CD4-positive, alpha-beta memory T cell (primary cell): ENCODE results near the gene CCDC89. TPM values are rescaled to one million over a fixed set of nuclear protein-coding genes. Genes with fewer than 3 reads are reported as not detected.
A peak's percentile ranks its signal among the peaks of the same experiment; 100 is the strongest.

ENCODE experiments used
- CTCF ChIA-PET: fragments of 350-600 bp; sonication (Branson Sonifier 250); formaldehyde crosslinking; loops from one replicate; lab custom pipeline; 2021; ENCODE audit warnings: inconsistent platforms; ENCODE audit not compliant: partially characterized antibody; lab: Charles Lee
- POLR2A ChIA-PET: fragments of 350-600 bp; sonication (Branson Sonifier 250); formaldehyde crosslinking; loops from one replicate; lab custom pipeline; 2021; ENCODE audit not compliant: partially characterized antibody; lab: Charles Lee
- DNase-seq, 5 donors: peaks; one replicate each; pipeline versions ENCODE4 v3.0.0 to v3.0.0-alpha.2; 2020 to 2022; ENCODE audit warnings: mixed read lengths in 1 of 5
- H3K27ac ChIP-seq: one replicate; pipeline ENCODE4 v1.7.0; 2013; ENCODE audit warnings: low read depth, low read length
- H3K27me3 ChIP-seq: 2 replicates; pipeline ENCODE4 v1.7.0; 2013; ENCODE audit warnings: mild to moderate bottlenecking, low read length, moderate library complexity; ENCODE audit not compliant: insufficient read depth
- H3K36me3 ChIP-seq: 2 replicates; pipeline ENCODE4 v1.7.0; 2013; ENCODE audit warnings: mild to moderate bottlenecking, low read length, moderate library complexity; ENCODE audit not compliant: insufficient read depth
- H3K4me1 ChIP-seq: 2 replicates; pipeline ENCODE4 v1.7.0; 2013; ENCODE audit warnings: mild to moderate bottlenecking, low read length, moderate library complexity; ENCODE audit not compliant: insufficient read depth
- H3K4me3 ChIP-seq, 2 donors: one replicate each; pipeline ENCODE4 v1.7.0; 2013; ENCODE audit warnings: low read length in 2 of 2, mild to moderate bottlenecking in 1 of 2
- H3K9me3 ChIP-seq, 2 donors: one replicate each; pipeline ENCODE4 v1.7.0; 2013; ENCODE audit warnings: low read length in 2 of 2, control low read depth in 1 of 2; ENCODE audit not compliant: control insufficient read depth in 1 of 2
- H3K27ac Mint-ChIP-seq, 7 donors: one replicate each; pipeline ENCODE4 v1.8.0; 2020 to 2021; ENCODE audit warnings: mixed read lengths in 7 of 7, mild to moderate bottlenecking in 6 of 7, inconsistent platforms in 3 of 7, moderate library complexity in 3 of 7
- H3K27me3 Mint-ChIP-seq, 2 donors: one replicate each; pipeline ENCODE4 v1.8.0; 2020 to 2021; ENCODE audit warnings: mixed read lengths in 2 of 2
- H3K36me3 Mint-ChIP-seq, 2 donors: one replicate each; pipeline ENCODE4 v1.8.0; 2020 to 2021; ENCODE audit warnings: mixed read lengths in 2 of 2, inconsistent platforms in 1 of 2, mild to moderate bottlenecking in 1 of 2
- H3K4me1 Mint-ChIP-seq, 4 donors: one replicate each; pipeline ENCODE4 v1.8.0; 2020 to 2021; ENCODE audit warnings: mixed read lengths in 4 of 4, mild to moderate bottlenecking in 1 of 4
- H3K4me3 Mint-ChIP-seq, 8 donors: one replicate each; pipeline ENCODE4 v1.8.0; 2020 to 2021; ENCODE audit warnings: mixed read lengths in 8 of 8, mild to moderate bottlenecking in 7 of 8, moderate library complexity in 6 of 8, inconsistent platforms in 3 of 8
- H3K9me3 Mint-ChIP-seq, 8 donors: one replicate each; pipeline ENCODE4 v1.8.0; 2020 to 2021; ENCODE audit warnings: mixed read lengths in 8 of 8, mild to moderate bottlenecking in 5 of 8, inconsistent platforms in 3 of 8, moderate library complexity in 1 of 8
- intact Hi-C: fragments of 100-400 bp; cut with micrococcal nuclease; formaldehyde crosslinking; loops from one replicate; pipeline ENCODE4 v1.15.1; 2023
- polyA plus RNA-seq, 2 donors: library from polyadenylated mRNA; unstranded; fragments of 300-500 nt; fragmentation: Illumina TruSeq; gene quantifications; one replicate each; pipeline ENCODE4 v1.2.3, GENCODE V29; 2021
- total RNA-seq, 2 experiments: library from RNA; stranded (reverse); gene quantifications; one replicate each; pipeline ENCODE4 v1.2.3, GENCODE V29; 2021

The CCDC89 gene
- total and polyA plus RNA-seq, 4 experiments from 2014 or later: 0.22 to 0.70 TPM; not detected in 2

DNA sequence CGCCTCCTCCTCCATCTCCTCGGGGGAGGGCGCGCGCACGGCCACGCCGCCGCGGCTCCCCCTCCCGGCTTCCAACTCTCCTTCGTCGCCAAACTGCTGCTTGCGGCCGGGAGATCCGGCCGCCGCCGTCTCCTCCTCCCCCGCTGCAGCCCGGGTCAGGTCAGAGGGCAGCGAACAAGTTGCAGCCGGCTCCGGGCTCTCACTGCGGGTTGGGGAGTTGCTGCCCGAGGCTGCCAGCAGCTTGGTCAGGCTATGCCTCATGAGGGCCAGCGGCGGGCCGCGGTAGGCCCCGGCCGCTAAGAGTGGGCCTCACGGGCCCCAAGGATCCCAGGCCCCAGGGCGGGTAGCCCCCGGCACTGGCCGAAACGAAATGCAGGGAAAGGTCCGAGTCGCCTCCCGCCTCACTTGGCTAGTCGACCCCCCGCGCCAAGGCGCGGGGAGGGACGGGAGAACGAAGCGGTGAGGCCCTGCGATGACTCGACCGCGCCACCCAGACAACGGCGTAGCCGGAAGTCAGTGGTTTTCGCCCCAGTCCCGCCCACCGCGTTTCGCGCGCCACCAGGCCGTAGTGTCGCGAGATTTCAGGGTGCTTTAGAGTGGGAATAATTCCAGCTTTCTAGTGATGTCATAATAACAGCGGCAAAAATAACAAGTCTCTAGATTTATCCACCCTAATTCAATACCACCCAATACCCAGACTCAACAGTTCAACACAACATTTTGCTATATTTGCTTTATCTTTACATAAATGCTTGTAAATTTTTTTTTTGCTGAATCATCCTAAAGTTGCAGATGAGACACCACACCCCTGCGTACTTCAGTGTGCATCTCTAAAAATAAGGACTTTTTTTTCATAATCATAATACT is 21.1 kb downstream of the CCDC89 start, which contains the start of gene CREBZF:
CREBZF (minus strand) TSS at position 515 of the 867 bp plus-strand sequence; CDS start at position 261, 254 bp downstream.
- Mint-ChIP-seq H3K9me3 (peaks cover 0 to 3% (median 0%) of the 10 kb centered on the region in 8 donors), H3K36me3 (peaks cover 14 to 32% of the 10 kb centered on the region in 2 donors), H3K27me3 (no peaks in the 10 kb centered on the region), H3K4me3 (peak within 1 kb of the TSS; percentile 98 to 100 (median 100)), H3K27ac (peak within 1 kb of the TSS; percentile 99 to 100 (median 100)), H3K4me1 (peaks cover 29 to 58% (median 36%) of the 10 kb centered on the region in 4 donors)
- no peaks in the 10 kb centered on the region for H3K27me3 ChIP-seq
- H3K9me3 ChIP-seq: no peaks in the 10 kb centered on the region
- H3K4me3 ChIP-seq: peak within 1 kb of the TSS; percentile 45 to 87
- H3K27ac ChIP-seq: peak within 1 kb of the TSS; percentile 96
- intact Hi-C loops: loop anchor here (1.0 to 2.0 kb wide), 10 partner anchors 18 to 637 kb away; partner anchors contain the start of genes EED, HIKESHI, PICALM and TMEM126A
- peaks cover 43% of the 10 kb centered on the region for H3K4me1 ChIP-seq
- ChIA-PET CTCF (interaction anchor here (0.7 to 3.4 kb wide), 8 partner anchors 16 to 190 kb away, joined by 3 to 25 read pairs (median 4); partner anchors contain the start of genes CCDC83, CCDC89, DLG2 and TMEM126A), POLR2A (interaction anchor here (0.6 to 8.2 kb wide), 28 partner anchors 9 to 627 kb away, joined by 3 to 169 read pairs (median 4); partner anchors contain the start of genes CCDC83, DLG2, EED and PICALM)
- peak; percentile 90 to 93 (median 92) for DNase-seq
- H3K36me3 ChIP-seq: peaks cover 3% of the 10 kb centered on the region

DNA sequence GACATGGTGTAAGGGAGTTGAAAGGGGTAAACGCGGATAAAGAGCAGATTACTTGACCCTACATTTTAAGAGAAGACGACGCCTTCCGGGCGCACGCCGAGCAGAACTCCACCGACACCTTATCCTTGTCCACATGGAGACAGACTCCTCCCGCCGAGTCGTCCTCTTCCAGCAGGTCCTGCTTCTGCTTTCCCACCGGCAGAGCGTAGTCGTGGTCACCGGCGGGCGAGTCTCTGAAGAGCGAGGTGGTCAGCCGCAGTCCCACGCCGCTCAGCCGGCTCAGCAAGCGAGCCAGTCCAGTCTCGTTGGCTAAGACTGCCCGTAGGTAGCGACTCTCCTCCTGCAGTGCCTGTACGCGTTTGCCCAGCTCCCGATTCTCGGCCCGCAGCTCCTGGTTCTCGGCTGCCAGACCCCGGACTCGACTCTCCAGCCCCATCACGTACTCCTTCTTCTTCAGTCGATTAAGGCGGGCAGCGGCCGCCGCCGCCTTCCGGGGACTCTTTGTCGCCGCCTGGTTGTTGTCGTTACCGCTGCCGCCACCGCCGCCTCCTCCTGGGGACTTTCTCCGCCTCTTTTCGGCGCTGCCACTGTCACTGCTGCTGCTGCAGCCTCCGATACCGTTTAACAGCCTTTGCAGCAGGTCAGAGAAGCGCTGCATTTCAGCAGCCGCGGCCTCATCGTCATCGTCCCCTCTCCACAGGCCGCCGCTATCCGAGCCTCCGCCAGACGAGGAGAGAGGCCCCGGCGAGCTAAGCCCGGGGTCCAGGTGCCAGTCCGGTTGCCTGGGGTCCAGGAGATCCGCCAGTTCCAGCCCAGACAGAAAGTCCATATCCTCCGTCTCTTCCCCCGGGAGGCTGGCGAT is 22.0 kb downstream of the CCDC89 start:
- Histone ChIP-seq H3K36me3 (peaks cover 5% of the 10 kb centered on the region), H3K27me3 (no peaks in the 10 kb centered on the region), H3K4me1 (peaks cover 51% of the 10 kb centered on the region), H3K27ac (peak overlapping the region; percentile 96), H3K9me3 (no peaks in the 10 kb centered on the region), H3K4me3 (peak overlapping the region; percentile 45 to 87)
- peak overlapping the region; percentile 98 to 100 (median 100) for H3K4me3 Mint-ChIP-seq
- CTCF ChIA-PET: interaction anchor here (0.7 to 3.4 kb wide), 13 partner anchors 12 to 191 kb away, joined by 3 to 25 read pairs (median 3); partner anchors contain the start of genes CCDC83, CCDC89, DLG2 and TMEM126A
- peaks cover 14 to 40% of the 10 kb centered on the region in 2 donors for H3K36me3 Mint-ChIP-seq
- H3K27me3 Mint-ChIP-seq: no peaks in the 10 kb centered on the region
- intact Hi-C loops: loop anchor here (1.0 to 2.0 kb wide), 12 partner anchors 9 to 638 kb away; partner anchors contain the start of genes EED, HIKESHI, PICALM and TMEM126A
- H3K27ac Mint-ChIP-seq: peak overlapping the region; percentile 99 to 100 (median 100)
- H3K9me3 Mint-ChIP-seq: peaks cover 0 to 3% (median 0%) of the 10 kb centered on the region in 8 donors
- POLR2A ChIA-PET: interaction anchor here (0.6 to 8.2 kb wide), 24 partner anchors 8 to 581 kb away, joined by 3 to 169 read pairs (median 5); partner anchors contain the start of genes CCDC83, DLG2, EED and PICALM
- H3K4me1 Mint-ChIP-seq: peaks cover 33 to 67% (median 43%) of the 10 kb centered on the region in 4 donors
- DNase-seq: peak; percentile 87 to 93 (median 91)

DNA sequence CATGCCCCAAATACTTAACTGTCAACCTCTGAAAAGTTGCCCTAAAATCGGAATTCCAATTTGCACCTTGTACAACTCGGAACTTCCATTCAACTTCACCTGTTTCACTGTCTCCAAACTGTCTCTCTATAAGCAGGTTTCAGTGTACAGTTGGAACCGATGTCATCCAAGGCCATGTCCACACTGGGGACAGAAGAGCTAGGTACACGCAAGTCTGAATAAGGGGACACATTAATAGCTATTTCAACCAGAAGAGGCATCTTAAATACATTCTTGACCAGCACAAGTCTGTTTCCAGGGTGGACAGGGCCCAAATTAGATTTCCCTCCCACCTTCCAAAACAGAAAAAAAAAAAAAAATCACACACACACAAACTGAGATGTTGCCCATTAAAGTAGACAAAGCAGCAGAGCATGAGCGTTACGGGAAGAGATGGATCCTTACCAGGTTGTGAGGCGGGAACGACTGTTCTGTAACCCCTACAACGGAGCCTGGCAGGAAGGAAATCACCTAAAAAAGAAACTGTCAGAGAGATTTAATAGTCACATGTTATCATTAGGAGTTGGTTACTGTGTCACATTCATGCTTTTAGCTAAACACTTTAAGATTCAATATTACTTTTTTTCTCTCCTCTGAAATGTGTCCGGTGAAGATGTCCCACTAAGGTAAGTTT is 22.8 kb downstream of the CCDC89 start:
- Mint-ChIP-seq H3K4me3 (peak overlapping the region; percentile 98 to 100 (median 100)), H3K27ac (peak overlapping the region; percentile 99 to 100 (median 100)), H3K36me3 (peaks cover 14 to 46% of the 10 kb centered on the region in 2 donors), H3K4me1 (peaks cover 34 to 72% (median 46%) of the 10 kb centered on the region in 4 donors), H3K27me3 (no peaks in the 10 kb centered on the region), H3K9me3 (peaks cover 0 to 3% (median 0%) of the 10 kb centered on the region in 8 donors)
- H3K4me1 ChIP-seq: peaks cover 54% of the 10 kb centered on the region
- peak in 4 of 5 donors; percentile 35 to 49 (median 38) for DNase-seq
- CTCF ChIA-PET: interaction anchor here (0.7 to 3.4 kb wide), 11 partner anchors 11 to 1725 kb away, joined by 3 to 25 read pairs (median 4); partner anchors contain the start of genes CCDC89, DLG2, TMEM126A and TMEM126B
- H3K4me3 ChIP-seq: peak overlapping the region; percentile 45 to 87
- H3K27ac ChIP-seq: peak overlapping the region; percentile 96
- no peaks in the 10 kb centered on the region for H3K27me3 ChIP-seq
- peaks cover 5% of the 10 kb centered on the region for H3K36me3 ChIP-seq
- POLR2A ChIA-PET: interaction anchor here (0.6 to 8.2 kb wide), 16 partner anchors 7 to 539 kb away, joined by 3 to 169 read pairs (median 6); partner anchors contain the start of genes CCDC83, DLG2, PICALM and TMEM126A
- intact Hi-C loops: loop anchor here (1.0 kb wide), 2 partner anchors 8 to 530 kb away; no protein-coding TSS in a partner anchor
- H3K9me3 ChIP-seq: no peaks in the 10 kb centered on the region

DNA sequence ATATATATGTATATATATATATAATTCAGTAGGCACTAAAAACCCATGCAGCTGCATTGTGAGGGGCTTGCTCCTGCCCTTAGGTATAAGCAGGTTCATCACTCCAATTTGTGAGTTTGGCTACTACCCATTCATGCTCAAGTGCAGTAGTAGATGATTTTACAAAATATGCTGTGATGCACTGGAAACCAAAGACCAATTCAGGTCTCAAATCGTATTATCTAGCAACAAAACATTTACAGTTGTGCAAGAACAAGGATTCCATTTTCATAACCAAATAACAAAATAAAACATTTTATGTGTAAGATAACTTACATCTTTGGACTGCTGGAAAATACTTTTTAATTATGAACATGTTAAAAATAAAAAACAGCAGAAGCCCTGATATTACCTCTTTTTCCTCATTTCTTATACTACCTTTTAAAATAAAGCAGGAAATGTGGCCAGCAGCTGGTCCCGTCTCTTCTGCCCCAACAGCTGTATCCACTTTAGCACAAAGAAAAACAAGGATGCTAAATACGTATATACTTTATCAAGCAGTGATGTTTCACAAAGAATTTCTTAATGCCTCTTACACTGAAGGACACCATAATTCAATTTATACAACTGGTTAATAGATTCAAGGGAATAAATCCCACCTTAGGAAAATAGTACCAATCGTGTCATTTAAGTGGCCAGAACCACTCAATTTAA is 23.9 kb downstream of the CCDC89 start:
- Histone ChIP-seq H3K4me3 (no peak overlapping the region), H3K4me1 (peaks cover 54% of the 10 kb centered on the region), H3K9me3 (no peaks in the 10 kb centered on the region), H3K36me3 (peaks cover 13% of the 10 kb centered on the region), H3K27me3 (no peaks in the 10 kb centered on the region), H3K27ac (no peak overlapping the region)
- peaks cover 14 to 56% of the 10 kb centered on the region in 2 donors for H3K36me3 Mint-ChIP-seq
- ChIA-PET POLR2A (interaction anchor here (4.7 to 8.2 kb wide), 2 partner anchors 12 to 35 kb away, joined by 68 to 169 read pairs; partner anchors contain the start of genes DLG2, TMEM126A and TMEM126B), CTCF (no interaction called here)
- no peak for DNase-seq
- H3K27me3 Mint-ChIP-seq: no peaks in the 10 kb centered on the region
- intact Hi-C loops: no loop called here
- H3K9me3 Mint-ChIP-seq: peaks cover 0 to 3% (median 0%) of the 10 kb centered on the region in 8 donors
- peak overlapping the region in 5 of 7 donors; percentile 25 to 99 (median 59) for H3K27ac Mint-ChIP-seq
- peaks cover 34 to 74% (median 47%) of the 10 kb centered on the region in 4 donors for H3K4me1 Mint-ChIP-seq
- H3K4me3 Mint-ChIP-seq: peak overlapping the region; percentile 58 to 98 (median 72)

- no peak overlapping the region for H3K4me3 ChIP-seq
- POLR2A ChIA-PET: interaction anchor here (0.7 to 8.2 kb wide), 3 partner anchors 9 to 30 kb away, joined by 3 to 169 read pairs (median 7); partner anchors contain the start of genes TMEM126A and TMEM126B
- peaks cover 0 to 2% (median 0%) of the 10 kb centered on the region in 8 donors for H3K9me3 Mint-ChIP-seq
- no peaks in the 10 kb centered on the region for H3K27me3 ChIP-seq
- peaks cover 25% of the 10 kb centered on the region for H3K36me3 ChIP-seq
- peaks cover 29 to 50% (median 38%) of the 10 kb centered on the region in 4 donors for H3K4me1 Mint-ChIP-seq
- H3K4me1 ChIP-seq: peaks cover 45% of the 10 kb centered on the region
- DNase-seq: no peak
- H3K9me3 ChIP-seq: no peaks in the 10 kb centered on the region
- no peaks in the 10 kb centered on the region for H3K27me3 Mint-ChIP-seq
- H3K27ac ChIP-seq: no peak overlapping the region
- intact Hi-C loops: no loop called here
- H3K4me3 Mint-ChIP-seq: no peak overlapping the region
- CTCF ChIA-PET: no interaction called here
- peak overlapping the region in 3 of 7 donors; percentile 12 to 99 (median 26) for H3K27ac Mint-ChIP-seq
- peaks cover 10 to 71% of the 10 kb centered on the region in 2 donors for H3K36me3 Mint-ChIP-seq
Observed at GRCh38 chr11:85658180-85658579, 27.8 kb downstream of the CCDC89 start.
